PC-9 (cell line): ENCODE results near the gene SH3GL3.

Experiments used
- CTCF ChIP-seq: fragments of 200-600 bp; sonication (generic); conservative IDR thresholded peaks from 2 replicates; pipeline ENCODE4 v1.6.1; 2017; ENCODE audit warnings: mixed run types, antibody characterized with exemption, mild to moderate bottlenecking, moderate library complexity
- EZH2 ChIP-seq: fragments of 200-600 bp; sonication (generic); IDR thresholded peaks from 2 replicates; pipeline ENCODE4 v1.8.0; 2017; ENCODE audit warnings: antibody characterized with exemption, low read depth

- TF ChIP-seq CTCF: no peak
- no peak for TF ChIP-seq EZH2
Measured at GRCh38 chr15:83471307-83471866, 24.2 kb downstream of the SH3GL3 start.
